Suprapubic skin (tissue), 4 donors: ENCODE data around the gene PITPNM3.

Source experiments
- CTCF ChIP-seq, 2 donors: fragments of 200-600 bp in 1 of 2; fragments of 450-650 bp in 1 of 2; sonication (generic) in 1 of 2; IDR thresholded peaks; one replicate each; pipeline ENCODE4 v1.5.1; 2016 to 2019; ENCODE audit warnings: antibody characterized with exemption in 2 of 2, mild to moderate bottlenecking in 1 of 2, moderate library complexity in 1 of 2
- EP300 ChIP-seq: sonication (generic); formaldehyde crosslinking; IDR thresholded peaks from one replicate; pipeline ENCODE4 v1.6.1; 2017; ENCODE audit warnings: antibody characterized with exemption
- POLR2AphosphoS5 ChIP-seq, 3 donors: sonication (generic); formaldehyde crosslinking; IDR thresholded peaks; one replicate each; pipeline ENCODE4 v1.6.1; 2017; ENCODE audit warnings: antibody characterized with exemption in 3 of 3

- no peak for TF ChIP-seq CTCF (IDR thresholded peaks at IDR 0.05)
- no peak for TF ChIP-seq POLR2AphosphoS5 (IDR thresholded peaks at IDR 0.05)
- TF ChIP-seq EP300, result no peak
Measured at GRCh38 chr17:6597727-6598126, 41.4 kb upstream of the PITPNM3 start.
